CD4-positive, alpha-beta memory T cell (primary cell): Measurements from ENCODE around the gene IGSF9B. TPM values are rescaled to one million over a fixed set of nuclear protein-coding genes. Genes with fewer than 3 reads are reported as not detected.
A peak's percentile ranks its signal among the peaks of the same experiment; 100 is the strongest.

Source experiments
- CTCF ChIA-PET: fragments of 350-600 bp; sonication (Branson Sonifier 250); formaldehyde crosslinking; loops from one replicate; lab custom pipeline; 2021; ENCODE audit warnings: inconsistent platforms; ENCODE audit not compliant: partially characterized antibody; lab: Charles Lee
- POLR2A ChIA-PET: fragments of 350-600 bp; sonication (Branson Sonifier 250); formaldehyde crosslinking; loops from one replicate; lab custom pipeline; 2021; ENCODE audit not compliant: partially characterized antibody; lab: Charles Lee
- DNase-seq, 5 donors: peaks; one replicate each; pipeline versions ENCODE4 v3.0.0 to v3.0.0-alpha.2; 2020 to 2022; ENCODE audit warnings: mixed read lengths in 1 of 5
- H3K27ac ChIP-seq: one replicate; pipeline ENCODE4 v1.7.0; 2013; ENCODE audit warnings: low read depth, low read length
- H3K27me3 ChIP-seq: 2 replicates; pipeline ENCODE4 v1.7.0; 2013; ENCODE audit warnings: mild to moderate bottlenecking, low read length, moderate library complexity; ENCODE audit not compliant: insufficient read depth
- H3K36me3 ChIP-seq: 2 replicates; pipeline ENCODE4 v1.7.0; 2013; ENCODE audit warnings: mild to moderate bottlenecking, low read length, moderate library complexity; ENCODE audit not compliant: insufficient read depth
- H3K4me1 ChIP-seq: 2 replicates; pipeline ENCODE4 v1.7.0; 2013; ENCODE audit warnings: mild to moderate bottlenecking, low read length, moderate library complexity; ENCODE audit not compliant: insufficient read depth
- H3K4me3 ChIP-seq, 2 donors: one replicate each; pipeline ENCODE4 v1.7.0; 2013; ENCODE audit warnings: low read length in 2 of 2, mild to moderate bottlenecking in 1 of 2
- H3K9me3 ChIP-seq, 2 donors: one replicate each; pipeline ENCODE4 v1.7.0; 2013; ENCODE audit warnings: low read length in 2 of 2, control low read depth in 1 of 2; ENCODE audit not compliant: control insufficient read depth in 1 of 2
- H3K27ac Mint-ChIP-seq, 7 donors: one replicate each; pipeline ENCODE4 v1.8.0; 2020 to 2021; ENCODE audit warnings: mixed read lengths in 7 of 7, mild to moderate bottlenecking in 6 of 7, inconsistent platforms in 3 of 7, moderate library complexity in 3 of 7
- H3K27me3 Mint-ChIP-seq, 2 donors: one replicate each; pipeline ENCODE4 v1.8.0; 2020 to 2021; ENCODE audit warnings: mixed read lengths in 2 of 2
- H3K36me3 Mint-ChIP-seq, 2 donors: one replicate each; pipeline ENCODE4 v1.8.0; 2020 to 2021; ENCODE audit warnings: mixed read lengths in 2 of 2, inconsistent platforms in 1 of 2, mild to moderate bottlenecking in 1 of 2
- H3K4me1 Mint-ChIP-seq, 4 donors: one replicate each; pipeline ENCODE4 v1.8.0; 2020 to 2021; ENCODE audit warnings: mixed read lengths in 4 of 4, mild to moderate bottlenecking in 1 of 4
- H3K4me3 Mint-ChIP-seq, 8 donors: one replicate each; pipeline ENCODE4 v1.8.0; 2020 to 2021; ENCODE audit warnings: mixed read lengths in 8 of 8, mild to moderate bottlenecking in 7 of 8, moderate library complexity in 6 of 8, inconsistent platforms in 3 of 8
- H3K9me3 Mint-ChIP-seq, 8 donors: one replicate each; pipeline ENCODE4 v1.8.0; 2020 to 2021; ENCODE audit warnings: mixed read lengths in 8 of 8, mild to moderate bottlenecking in 5 of 8, inconsistent platforms in 3 of 8, moderate library complexity in 1 of 8
- intact Hi-C: fragments of 100-400 bp; cut with micrococcal nuclease; formaldehyde crosslinking; loops from one replicate; pipeline ENCODE4 v1.15.1; 2023
- polyA plus RNA-seq, 2 donors: library from polyadenylated mRNA; unstranded; fragments of 300-500 nt; fragmentation: Illumina TruSeq; gene quantifications; one replicate each; pipeline ENCODE4 v1.2.3, GENCODE V29; 2021
- total RNA-seq, 2 experiments: library from RNA; stranded (reverse); gene quantifications; one replicate each; pipeline ENCODE4 v1.2.3, GENCODE V29; 2021

Gene IGSF9B
- total and polyA plus RNA-seq, 4 experiments from 2014 or later, result 0.59 to 38.6 (median 19.3) TPM

- H3K4me1 ChIP-seq, result no peaks in the 10 kb centered on the region
- Mint-ChIP-seq H3K4me1 (no peaks in the 10 kb centered on the region), H3K4me3 (no peak overlapping the region), H3K9me3 (no peaks in the 10 kb centered on the region), H3K36me3 (peaks cover 6 to 14% of the 10 kb centered on the region in 2 donors), H3K27me3 (no peaks in the 10 kb centered on the region), H3K27ac (peak overlapping the region in 1 of 7 donors; percentile 15)
- no peak overlapping the region for H3K4me3 ChIP-seq
- intact Hi-C loops, result no loop called here
- H3K27me3 ChIP-seq, result no peaks in the 10 kb centered on the region
- no peak overlapping the region for H3K27ac ChIP-seq
- H3K36me3 ChIP-seq, result no peaks in the 10 kb centered on the region
- no peak for DNase-seq
- POLR2A ChIA-PET, result no interaction called here
- no peaks in the 10 kb centered on the region for H3K9me3 ChIP-seq
- CTCF ChIA-PET, result no interaction called here
These were observed 56.3 kb downstream of the IGSF9B start for GRCh38 chr11:133900176-133901105.

GRCh38 chr11:133898770-133899115 lies 58.0 kb downstream of the IGSF9B start:
- H3K27me3 ChIP-seq, result no peaks in the 10 kb centered on the region
- no peaks in the 10 kb centered on the region for H3K9me3 ChIP-seq
- H3K27ac ChIP-seq, result no peak overlapping the region
- no peaks in the 10 kb centered on the region for H3K27me3 Mint-ChIP-seq
- no peak overlapping the region for H3K4me3 Mint-ChIP-seq
- CTCF ChIA-PET, result no interaction called here
- H3K36me3 Mint-ChIP-seq, result peaks cover 0 to 4% of the 10 kb centered on the region in 2 donors
- no peaks in the 10 kb centered on the region for H3K9me3 Mint-ChIP-seq
- POLR2A ChIA-PET, result no interaction called here
- peak overlapping the region in 2 of 7 donors; percentile 25 to 30 for H3K27ac Mint-ChIP-seq
- no peak for DNase-seq
- no peak overlapping the region for H3K4me3 ChIP-seq
- H3K36me3 ChIP-seq, result no peaks in the 10 kb centered on the region
- intact Hi-C loops, result no loop called here
- no peaks in the 10 kb centered on the region for H3K4me1 ChIP-seq
- H3K4me1 Mint-ChIP-seq, result no peaks in the 10 kb centered on the region

GRCh38 chr11:133898031-133898769 lies 58.6 kb downstream of the IGSF9B start:
- CTCF ChIA-PET, result no interaction called here
- H3K27ac Mint-ChIP-seq, result peak overlapping the region in 1 of 7 donors; percentile 30

GRCh38 chr11:133897331-133897650 lies 59.5 kb downstream of the IGSF9B start:
- H3K9me3 ChIP-seq, result no peaks in the 10 kb centered on the region
- no peaks in the 10 kb centered on the region for H3K27me3 ChIP-seq
- H3K27ac ChIP-seq, result no peak overlapping the region
- Mint-ChIP-seq H3K4me1 (no peaks in the 10 kb centered on the region), H3K9me3 (no peaks in the 10 kb centered on the region), H3K27me3 (peaks cover 2% of the 10 kb centered on the region in 2 donors), H3K27ac (peak overlapping the region in 1 of 7 donors; percentile 54), H3K36me3 (peaks cover 0 to 4% of the 10 kb centered on the region in 2 donors), H3K4me3 (no peak overlapping the region)
- POLR2A ChIA-PET, result no interaction called here
- DNase-seq, result no peak
- CTCF ChIA-PET, result no interaction called here
- H3K4me3 ChIP-seq, result no peak overlapping the region
- intact Hi-C loops, result no loop called here
- no peaks in the 10 kb centered on the region for H3K4me1 ChIP-seq
- no peaks in the 10 kb centered on the region for H3K36me3 ChIP-seq

More at GRCh38 chr11:133898031-133898769, 58.6 kb downstream of the IGSF9B start:
- Mint-ChIP-seq H3K4me3 (no peak overlapping the region), H3K27me3 (no peaks in the 10 kb centered on the region), H3K4me1 (no peaks in the 10 kb centered on the region), H3K9me3 (no peaks in the 10 kb centered on the region), H3K36me3 (peaks cover 0 to 4% of the 10 kb centered on the region in 2 donors)
- intact Hi-C loops, result no loop called here
- H3K36me3 ChIP-seq, result no peaks in the 10 kb centered on the region
- no peaks in the 10 kb centered on the region for H3K27me3 ChIP-seq
- H3K4me3 ChIP-seq, result no peak overlapping the region
- H3K27ac ChIP-seq, result no peak overlapping the region
- POLR2A ChIA-PET, result no interaction called here
- H3K4me1 ChIP-seq, result no peaks in the 10 kb centered on the region
- no peak for DNase-seq
- H3K9me3 ChIP-seq, result no peaks in the 10 kb centered on the region

GRCh38 chr11:133896642-133897330 lies 60.0 kb downstream of the IGSF9B start:
- Mint-ChIP-seq H3K36me3 (peaks cover 0 to 4% of the 10 kb centered on the region in 2 donors), H3K4me3 (no peak overlapping the region), H3K27ac (peak overlapping the region in 1 of 7 donors; percentile 54), H3K27me3 (peaks cover 6% of the 10 kb centered on the region in 2 donors), H3K9me3 (no peaks in the 10 kb centered on the region), H3K4me1 (no peaks in the 10 kb centered on the region)
- Histone ChIP-seq H3K36me3 (no peaks in the 10 kb centered on the region), H3K4me1 (no peaks in the 10 kb centered on the region), H3K27me3 (no peaks in the 10 kb centered on the region), H3K9me3 (no peaks in the 10 kb centered on the region), H3K27ac (no peak overlapping the region), H3K4me3 (no peak overlapping the region)
- intact Hi-C loops, result no loop called here
- ChIA-PET CTCF (no interaction called here), POLR2A (no interaction called here)
- DNase-seq, result no peak

GRCh38 chr11:133896028-133896427 lies 60.7 kb downstream of the IGSF9B start:
- no peak overlapping the region for H3K4me3 Mint-ChIP-seq
- ChIA-PET POLR2A (no interaction called here), CTCF (no interaction called here)
- Histone ChIP-seq H3K4me1 (no peaks in the 10 kb centered on the region), H3K9me3 (no peaks in the 10 kb centered on the region), H3K4me3 (no peak overlapping the region), H3K36me3 (no peaks in the 10 kb centered on the region), H3K27me3 (no peaks in the 10 kb centered on the region), H3K27ac (no peak overlapping the region)
- H3K4me1 Mint-ChIP-seq, result no peaks in the 10 kb centered on the region
- H3K36me3 Mint-ChIP-seq, result peaks cover 0 to 4% of the 10 kb centered on the region in 2 donors
- DNase-seq, result no peak
- intact Hi-C loops, result no loop called here
- peaks cover 7% of the 10 kb centered on the region in 2 donors for H3K27me3 Mint-ChIP-seq
- no peaks in the 10 kb centered on the region for H3K9me3 Mint-ChIP-seq
- H3K27ac Mint-ChIP-seq, result no peak overlapping the region

GRCh38 chr11:133895551-133895950 lies 61.2 kb downstream of the IGSF9B start:
- Mint-ChIP-seq H3K4me3 (no peak overlapping the region), H3K27me3 (peaks cover 7 to 10% of the 10 kb centered on the region in 2 donors), H3K4me1 (no peaks in the 10 kb centered on the region), H3K36me3 (peaks cover 0 to 4% of the 10 kb centered on the region in 2 donors), H3K27ac (no peak overlapping the region), H3K9me3 (no peaks in the 10 kb centered on the region)
- no peak overlapping the region for H3K27ac ChIP-seq
- H3K9me3 ChIP-seq, result no peaks in the 10 kb centered on the region
- no peaks in the 10 kb centered on the region for H3K4me1 ChIP-seq
- CTCF ChIA-PET, result no interaction called here
- H3K36me3 ChIP-seq, result no peaks in the 10 kb centered on the region
- H3K4me3 ChIP-seq, result no peak overlapping the region
- no peaks in the 10 kb centered on the region for H3K27me3 ChIP-seq
- POLR2A ChIA-PET, result no interaction called here
- no peak for DNase-seq
- intact Hi-C loops, result no loop called here
